ENCODE measurements around the gene OR1G1. TPM values are rescaled to one million over a fixed set of nuclear protein-coding genes. Genes with fewer than 3 reads are reported as not detected.
"Not testable (repeated sequence)": the region's sequence is repeated elsewhere in the genome, so short reads cannot be mapped to it uniquely, and the experiment has no call there.

Gene OR1G1
- total RNA-seq, result not detected
- long read RNA-seq, result 0 reads

- no peak for TF ChIP-seq CTCF (IDR thresholded peaks at IDR 0.05)
- Histone ChIP-seq H3K4me3 (no peak within 1 kb of the TSS), H3K4me1 (no peaks in the 10 kb centered on the region), H3K36me3 (no peaks in the 10 kb centered on the region), H3K9me3 (no peaks in the 10 kb centered on the region), H3K27ac (no peak within 1 kb of the TSS), H3K27me3 (peaks cover 10% of the 10 kb centered on the region)
- intact Hi-C loops (cut with DNase I), result no loop called here
- ATAC-seq (no peak), DNase-seq (no peak)
Observed at GRCh38 chr17:3127451-3127850, at the start of gene OR1G1. TSS of gene OR1G1 (minus strand) at chr17:3127551. CDS start at chr17:3127551, 0 bp downstream.

GRCh38 chr17:3167574-3167973 is 40.2 kb upstream of the OR1G1 start:
- Histone ChIP-seq H3K27me3 (no peaks in the 10 kb centered on the region), H3K4me1 (no peaks in the 10 kb centered on the region), H3K36me3 (no peaks in the 10 kb centered on the region), H3K9me3 (peaks cover 9% of the 10 kb centered on the region), H3K27ac (no peak overlapping the region), H3K4me3 (no peak overlapping the region)
- DNase-seq, result no peak
- TF ChIP-seq CTCF (IDR thresholded peaks at IDR 0.05), result no peak
- ATAC-seq, result peak; percentile 80
- intact Hi-C loops (cut with DNase I), result no loop called here

GRCh38 chr17:3157218-3157617 is 29.9 kb upstream of the OR1G1 start:
- ATAC-seq (no peak), DNase-seq (no peak)
- Histone ChIP-seq H3K4me1 (no peaks in the 10 kb centered on the region), H3K27ac (no peak overlapping the region), H3K27me3 (peaks cover 15% of the 10 kb centered on the region), H3K4me3 (no peak overlapping the region), H3K9me3 (no peaks in the 10 kb centered on the region), H3K36me3 (no peaks in the 10 kb centered on the region)
- intact Hi-C loops (cut with DNase I), result no loop called here
- no peak for TF ChIP-seq CTCF (IDR thresholded peaks at IDR 0.05)

GRCh38 chr17:3137494-3137893 is 10.1 kb upstream of the OR1G1 start:
- H3K27ac ChIP-seq; H3K36me3 ChIP-seq; H3K4me3 ChIP-seq; intact Hi-C loops (cut with DNase I); H3K27me3 ChIP-seq; H3K9me3 ChIP-seq; H3K4me1 ChIP-seq; DNase-seq; ATAC-seq: not testable (repeated sequence)

- Histone ChIP-seq H3K36me3 (no peaks in the 10 kb centered on the region), H3K4me3 (no peak within 1 kb of the TSS), H3K9me3 (no peaks in the 10 kb centered on the region), H3K4me1 (no peaks in the 10 kb centered on the region), H3K27me3 (no peaks in the 10 kb centered on the region), H3K27ac (no peak within 1 kb of the TSS)
- intact Hi-C loops (cut with DNase I), result no loop called here
- no peak for ATAC-seq
- no peak for TF ChIP-seq CTCF (IDR thresholded peaks at IDR 0.05)
- no peak for DNase-seq
Observed at GRCh38 chr17:3104322-3104721, 23.0 kb downstream of the OR1G1 start, which contains the start of gene OR1D2. TSS of gene OR1D2 (minus strand) at chr17:3104422. CDS start at chr17:3092996, 11,426 bp downstream.

Other genes starting within 250 kb of the OR1G1 start
- not detected for gene OR1D5, start 63.9 kb downstream of the OR1G1 start, total RNA-seq
- gene OR1D2, start 23.1 kb downstream of the OR1G1 start, total RNA-seq, result not detected
- not detected for gene OR1A2, start 70.0 kb upstream of the OR1G1 start, total RNA-seq
- not detected for gene OR1A1, start 80.1 kb upstream of the OR1G1 start, total RNA-seq
- gene OR3A1, start 170.8 kb upstream of the OR1G1 start, total RNA-seq, result not detected